HepG2 (cell line): ENCODE results near the gene LPIN3. TPM values are rescaled to one million over a fixed set of nuclear protein-coding genes. Genes with fewer than 3 reads are reported as not detected.

Experiments used
- ARID2 ChIP-seq: sonication (generic); formaldehyde crosslinking; IDR thresholded peaks from 2 replicates; pipeline ENCODE4 v1.8.1; 2022; ENCODE audit warnings: mild to moderate bottlenecking, missing genetic modification reagents, borderline replicate concordance
- BRCA1 ChIP-seq: sonication (generic); formaldehyde crosslinking; IDR thresholded peaks from 2 replicates; pipeline ENCODE4 v1.4.0; 2020; ENCODE audit warnings: missing genetic modification reagents
- DMAP1 ChIP-seq: IDR thresholded peaks from 2 replicates; pipeline ENCODE4 v1.6.1; 2016
- IKZF1 ChIP-seq: fragments of 450-650 bp; IDR thresholded peaks from 2 replicates; pipeline ENCODE4 v1.7.1; 2016
- JDP2 ChIP-seq: sonication (generic); formaldehyde crosslinking; IDR thresholded peaks from 2 replicates; pipeline ENCODE4 v1.8.1; 2022; ENCODE audit warnings: missing genetic modification reagents, borderline replicate concordance
- JUN ChIP-seq: sonication (generic); formaldehyde crosslinking; IDR thresholded peaks from 2 replicates; pipeline ENCODE4 v1.4.0; 2020; ENCODE audit warnings: mild to moderate bottlenecking, missing genetic modification reagents
- POGK ChIP-seq: sonication (generic); formaldehyde crosslinking; conservative IDR thresholded peaks from 2 replicates; pipeline ENCODE4 v1.8.0; 2022; ENCODE audit warnings: mild to moderate bottlenecking, moderate library complexity, missing genetic modification reagents
- RFXANK ChIP-seq: IDR thresholded peaks from 2 replicates; pipeline ENCODE4 v1.6.1; 2016
- STAG1 ChIP-seq: sonication (generic); formaldehyde crosslinking; IDR thresholded peaks from 2 replicates; pipeline ENCODE4 v1.4.0; 2020; ENCODE audit warnings: missing genetic modification reagents
- TBX3 ChIP-seq: fragments of 450-650 bp; IDR thresholded peaks from 2 replicates; pipeline ENCODE4 v1.6.1; 2017; ENCODE audit warnings: antibody characterized with exemption, mild to moderate bottlenecking, inconsistent platforms, borderline replicate concordance
- ZFP36L1 ChIP-seq: sonication (generic); formaldehyde crosslinking; IDR thresholded peaks from 2 replicates; pipeline ENCODE4 v1.8.0; 2022; ENCODE audit warnings: mild to moderate bottlenecking, missing genetic modification reagents, moderate library complexity
- ZFX ChIP-seq: sonication (generic); formaldehyde crosslinking; IDR thresholded peaks from 2 replicates; pipeline ENCODE4 v1.4.0; 2020; ENCODE audit warnings: mild to moderate bottlenecking, low read depth, missing genetic modification reagents, moderate library complexity
- ZFY ChIP-seq: sonication (generic); formaldehyde crosslinking; IDR thresholded peaks from 2 replicates; pipeline ENCODE4 v1.4.0; 2020; ENCODE audit warnings: missing genetic modification reagents
- ZNF501 ChIP-seq: sonication (generic); formaldehyde crosslinking; IDR thresholded peaks from 2 replicates; pipeline ENCODE4 v1.5.1; 2020; ENCODE audit warnings: mild to moderate bottlenecking, moderate library complexity, missing genetic modification reagents
- ZNF780A ChIP-seq: sonication (generic); formaldehyde crosslinking; IDR thresholded peaks from 2 replicates; pipeline ENCODE4 v1.8.0; 2022; ENCODE audit warnings: mild to moderate bottlenecking, missing genetic modification reagents, moderate library complexity
- ZNF879 ChIP-seq: sonication (generic); formaldehyde crosslinking; IDR thresholded peaks from 2 replicates; pipeline ENCODE4 v1.8.1; 2023; ENCODE audit warnings: missing genetic modification reagents
- polyA plus RNA-seq, 8 experiments: library from polyadenylated mRNA; depleted of rRNA in 3 of 8; stranded (reverse) in 7 of 8; unstranded in 1 of 8; fragments of >200 nt; fragmentation: Illumina TruSeq in 4 of 8; extraction: Trizol in 4 of 8; gene quantifications; 2 replicates each; pipeline versions ENCODE4 v1.2.1 to v1.2.3, GENCODE V29; 2011 to 2016; ENCODE audit warnings: low read depth in 4 of 8, missing spikeins in 1 of 8, mixed read lengths in 1 of 8; ENCODE audit not compliant: insufficient read depth in 1 of 8
- total RNA-seq, 5 experiments: library from RNA; depleted of rRNA; stranded (reverse); fragments of >200 nt; fragmentation: Illumina TruSeq; extraction: Trizol; gene quantifications; 2 replicates each; pipeline ENCODE4 v1.2.3, GENCODE V29; 2016; ENCODE audit warnings: low read depth in 1 of 5
- TF ChIP-seq, protein P1 (sequence below): sonication (generic); formaldehyde crosslinking; IDR thresholded peaks from 2 replicates; pipeline ENCODE4 v1.5.0; 2020; ENCODE audit warnings: mild to moderate bottlenecking, missing genetic modification reagents
- TF ChIP-seq, protein P2 (sequence below): sonication (generic); formaldehyde crosslinking; IDR thresholded peaks from 2 replicates; pipeline ENCODE4 v1.5.0; 2020; ENCODE audit warnings: mild to moderate bottlenecking, missing genetic modification reagents
- TF ChIP-seq, protein P3 (sequence below): sonication (generic); formaldehyde crosslinking; IDR thresholded peaks from 2 replicates; pipeline ENCODE4 v1.4.0; 2020; ENCODE audit warnings: missing genetic modification reagents
- TF ChIP-seq, protein P4 (sequence below): sonication (generic); formaldehyde crosslinking; IDR thresholded peaks from 2 replicates; pipeline ENCODE4 v1.5.1; 2020; ENCODE audit warnings: mild to moderate bottlenecking, missing genetic modification reagents, moderate library complexity
- TF ChIP-seq, protein P5 (sequence below): IDR thresholded peaks from 2 replicates; pipeline ENCODE4 v1.6.1; 2016; ENCODE audit warnings: low read depth

LPIN3 gene
- total and polyA plus RNA-seq, 2 of the 13 experiments (the other 11 are each of a cell fraction or from before 2014, with no cell fraction given): 14.2 to 28.6 TPM

- TF ChIP-seq, protein P1, sequence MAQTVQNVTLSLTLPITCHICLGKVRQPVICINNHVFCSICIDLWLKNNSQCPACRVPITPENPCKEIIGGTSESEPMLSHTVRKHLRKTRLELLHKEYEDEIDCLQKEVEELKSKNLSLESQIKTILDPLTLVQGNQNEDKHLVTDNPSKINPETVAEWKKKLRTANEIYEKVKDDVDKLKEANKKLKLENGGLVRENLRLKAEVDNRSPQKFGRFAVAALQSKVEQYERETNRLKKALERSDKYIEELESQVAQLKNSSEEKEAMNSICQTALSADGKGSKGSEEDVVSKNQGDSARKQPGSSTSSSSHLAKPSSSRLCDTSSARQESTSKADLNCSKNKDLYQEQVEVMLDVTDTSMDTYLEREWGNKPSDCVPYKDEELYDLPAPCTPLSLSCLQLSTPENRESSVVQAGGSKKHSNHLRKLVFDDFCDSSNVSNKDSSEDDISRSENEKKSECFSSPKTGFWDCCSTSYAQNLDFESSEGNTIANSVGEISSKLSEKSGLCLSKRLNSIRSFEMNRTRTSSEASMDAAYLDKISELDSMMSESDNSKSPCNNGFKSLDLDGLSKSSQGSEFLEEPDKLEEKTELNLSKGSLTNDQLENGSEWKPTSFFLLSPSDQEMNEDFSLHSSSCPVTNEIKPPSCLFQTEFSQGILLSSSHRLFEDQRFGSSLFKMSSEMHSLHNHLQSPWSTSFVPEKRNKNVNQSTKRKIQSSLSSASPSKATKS (CRISPR knock-in tag): no peak
- no peak for TF ChIP-seq BRCA1 (CRISPR knock-in tag)
- TF ChIP-seq ZNF501 (CRISPR knock-in tag): peak; percentile 93
- no peak for TF ChIP-seq IKZF1
- TF ChIP-seq ZNF879 (CRISPR knock-in tag): peak; percentile 91; the same call in 1 of the 2 replicates
- no peak for TF ChIP-seq ZNF780A (CRISPR knock-in tag)
- TF ChIP-seq, protein P2, sequence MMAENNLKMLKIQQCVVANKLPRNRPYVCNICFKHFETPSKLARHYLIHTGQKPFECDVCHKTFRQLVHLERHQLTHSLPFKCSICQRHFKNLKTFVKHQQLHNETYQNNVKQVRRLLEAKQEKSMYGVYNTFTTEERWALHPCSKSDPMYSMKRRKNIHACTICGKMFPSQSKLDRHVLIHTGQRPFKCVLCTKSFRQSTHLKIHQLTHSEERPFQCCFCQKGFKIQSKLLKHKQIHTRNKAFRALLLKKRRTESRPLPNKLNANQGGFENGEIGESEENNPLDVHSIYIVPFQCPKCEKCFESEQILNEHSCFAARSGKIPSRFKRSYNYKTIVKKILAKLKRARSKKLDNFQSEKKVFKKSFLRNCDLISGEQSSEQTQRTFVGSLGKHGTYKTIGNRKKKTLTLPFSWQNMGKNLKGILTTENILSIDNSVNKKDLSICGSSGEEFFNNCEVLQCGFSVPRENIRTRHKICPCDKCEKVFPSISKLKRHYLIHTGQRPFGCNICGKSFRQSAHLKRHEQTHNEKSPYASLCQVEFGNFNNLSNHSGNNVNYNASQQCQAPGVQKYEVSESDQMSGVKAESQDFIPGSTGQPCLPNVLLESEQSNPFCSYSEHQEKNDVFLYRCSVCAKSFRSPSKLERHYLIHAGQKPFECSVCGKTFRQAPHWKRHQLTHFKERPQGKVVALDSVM (CRISPR knock-in tag): peak; percentile 81
- peak; percentile 98 for TF ChIP-seq ZFX
- TF ChIP-seq, protein P3, sequence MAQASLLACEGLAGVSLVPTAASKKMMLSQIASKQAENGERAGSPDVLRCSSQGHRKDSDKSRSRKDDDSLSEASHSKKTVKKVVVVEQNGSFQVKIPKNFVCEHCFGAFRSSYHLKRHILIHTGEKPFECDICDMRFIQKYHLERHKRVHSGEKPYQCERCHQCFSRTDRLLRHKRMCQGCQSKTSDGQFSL (CRISPR knock-in tag): no peak
- TF ChIP-seq, protein P4, sequence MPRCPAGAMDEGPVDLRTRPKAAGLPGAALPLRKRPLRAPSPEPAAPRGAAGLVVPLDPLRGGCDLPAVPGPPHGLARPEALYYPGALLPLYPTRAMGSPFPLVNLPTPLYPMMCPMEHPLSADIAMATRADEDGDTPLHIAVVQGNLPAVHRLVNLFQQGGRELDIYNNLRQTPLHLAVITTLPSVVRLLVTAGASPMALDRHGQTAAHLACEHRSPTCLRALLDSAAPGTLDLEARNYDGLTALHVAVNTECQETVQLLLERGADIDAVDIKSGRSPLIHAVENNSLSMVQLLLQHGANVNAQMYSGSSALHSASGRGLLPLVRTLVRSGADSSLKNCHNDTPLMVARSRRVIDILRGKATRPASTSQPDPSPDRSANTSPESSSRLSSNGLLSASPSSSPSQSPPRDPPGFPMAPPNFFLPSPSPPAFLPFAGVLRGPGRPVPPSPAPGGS (CRISPR knock-in tag): peak; percentile 59; the same call in 1 of the 2 replicates
- peak; percentile 52; the same call in 1 of the 2 replicates for TF ChIP-seq DMAP1 (CRISPR knock-in tag)
- no peak for TF ChIP-seq ARID2 (CRISPR knock-in tag)
- 0 out of 2 replicates have a peak, but pooled peaks have one; percentile 27 for TF ChIP-seq ZFP36L1 (CRISPR knock-in tag)
- TF ChIP-seq ZFY: peak; percentile 97
- no peak for TF ChIP-seq RFXANK (CRISPR knock-in tag)
- peak; percentile 66; the same call in 1 of the 2 replicates for TF ChIP-seq POGK (CRISPR knock-in tag)
- TF ChIP-seq, protein P5, sequence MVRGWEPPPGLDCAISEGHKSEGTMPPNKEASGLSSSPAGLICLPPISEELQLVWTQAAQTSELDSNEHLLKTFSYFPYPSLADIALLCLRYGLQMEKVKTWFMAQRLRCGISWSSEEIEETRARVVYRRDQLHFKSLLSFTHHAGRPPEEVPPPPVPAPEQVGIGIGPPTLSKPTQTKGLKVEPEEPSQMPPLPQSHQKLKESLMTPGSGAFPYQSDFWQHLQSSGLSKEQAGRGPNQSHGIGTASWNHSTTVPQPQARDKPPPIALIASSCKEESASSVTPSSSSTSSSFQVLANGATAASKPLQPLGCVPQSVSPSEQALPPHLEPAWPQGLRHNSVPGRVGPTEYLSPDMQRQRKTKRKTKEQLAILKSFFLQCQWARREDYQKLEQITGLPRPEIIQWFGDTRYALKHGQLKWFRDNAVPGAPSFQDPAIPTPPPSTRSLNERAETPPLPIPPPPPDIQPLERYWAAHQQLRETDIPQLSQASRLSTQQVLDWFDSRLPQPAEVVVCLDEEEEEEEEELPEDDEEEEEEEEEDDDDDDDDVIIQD (CRISPR knock-in tag): peak; percentile 84; the same call in 1 of the 2 replicates
- peak; percentile 80 for TF ChIP-seq STAG1 (CRISPR knock-in tag)
- no peak for TF ChIP-seq TBX3
- no peak for TF ChIP-seq JDP2 (CRISPR knock-in tag)
- TF ChIP-seq JUN (CRISPR knock-in tag): no peak; the same call in 1 of the 2 replicates
These were observed at the start of gene LPIN3 (continued) for GRCh38 chr20:41340327-41341055.
